ENCODE measurements around the gene HEPHL1.

DNA sequence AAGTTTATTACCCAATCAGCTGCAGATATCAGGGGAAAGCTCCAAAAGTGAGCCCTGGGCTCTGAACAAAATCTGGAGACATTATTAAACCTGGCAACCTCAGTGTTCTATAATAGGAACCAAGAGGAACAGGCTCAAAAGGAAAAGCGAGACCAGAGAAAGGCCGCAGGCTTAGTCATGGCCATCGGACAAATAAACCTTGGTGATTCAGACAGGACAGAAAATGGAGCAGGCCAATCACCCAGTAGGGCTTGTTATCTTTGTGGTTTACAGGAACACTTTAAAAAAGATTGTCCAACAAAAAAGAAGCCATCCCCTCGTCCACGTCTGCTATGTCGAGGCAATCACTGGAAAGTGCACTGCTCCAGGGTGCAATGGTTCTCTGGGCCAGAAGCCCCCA is 99.8 kb downstream of the HEPHL1 start:
- TF ChIP-seq EZH2 (IDR thresholded peaks at IDR 0.05) (no peak), EZH2phosphoT487 (IDR thresholded peaks at IDR 0.05) (no peak), CTCF (IDR thresholded peaks at IDR 0.05) (no peak)

Data from neural progenitor cell (in vitro differentiated cells).